BLaER1 (cell line): Measurements from ENCODE around the gene SMIM24.
A peak's percentile ranks its signal among the peaks of the same experiment; 100 is the strongest.
"Not testable (repeated sequence)": the region's sequence is repeated elsewhere in the genome, so short reads cannot be mapped to it uniquely, and the experiment has no call there.

Experiments used
- H3K27ac ChIP-seq: shearing (Covaris generic); formaldehyde crosslinking; 2 replicates; pipeline ENCODE4 v1.8.1; 2022
- H3K27me3 ChIP-seq: shearing (Covaris generic); formaldehyde crosslinking; 2 replicates; pipeline ENCODE4 v1.8.1; 2022
- H3K36me3 ChIP-seq: shearing (Covaris generic); formaldehyde crosslinking; 2 replicates; pipeline ENCODE4 v1.8.1; 2022
- H3K4me1 ChIP-seq: shearing (Covaris generic); formaldehyde crosslinking; 2 replicates; pipeline ENCODE4 v1.8.1; 2022
- H3K4me2 ChIP-seq: shearing (Covaris generic); formaldehyde crosslinking; 2 replicates; pipeline ENCODE4 v1.8.1; 2022
- H3K4me3 ChIP-seq: shearing (Covaris generic); formaldehyde crosslinking; 2 replicates; pipeline ENCODE4 v1.8.1; 2022
- H3K9ac ChIP-seq: shearing (Covaris generic); formaldehyde crosslinking; 2 replicates; pipeline ENCODE4 v1.8.1; 2022
- H3K9me3 ChIP-seq: shearing (Covaris generic); formaldehyde crosslinking; 2 replicates; pipeline ENCODE4 v1.8.1; 2022
- H4K20me1 ChIP-seq: shearing (Covaris generic); formaldehyde crosslinking; 2 replicates; pipeline ENCODE4 v1.8.1; 2022
- Cebpa-rat ChIP-seq: shearing (Covaris generic); IDR thresholded peaks from 2 replicates; pipeline ENCODE4 v1.8.1; 2022

The SMIM24 gene

DNA sequence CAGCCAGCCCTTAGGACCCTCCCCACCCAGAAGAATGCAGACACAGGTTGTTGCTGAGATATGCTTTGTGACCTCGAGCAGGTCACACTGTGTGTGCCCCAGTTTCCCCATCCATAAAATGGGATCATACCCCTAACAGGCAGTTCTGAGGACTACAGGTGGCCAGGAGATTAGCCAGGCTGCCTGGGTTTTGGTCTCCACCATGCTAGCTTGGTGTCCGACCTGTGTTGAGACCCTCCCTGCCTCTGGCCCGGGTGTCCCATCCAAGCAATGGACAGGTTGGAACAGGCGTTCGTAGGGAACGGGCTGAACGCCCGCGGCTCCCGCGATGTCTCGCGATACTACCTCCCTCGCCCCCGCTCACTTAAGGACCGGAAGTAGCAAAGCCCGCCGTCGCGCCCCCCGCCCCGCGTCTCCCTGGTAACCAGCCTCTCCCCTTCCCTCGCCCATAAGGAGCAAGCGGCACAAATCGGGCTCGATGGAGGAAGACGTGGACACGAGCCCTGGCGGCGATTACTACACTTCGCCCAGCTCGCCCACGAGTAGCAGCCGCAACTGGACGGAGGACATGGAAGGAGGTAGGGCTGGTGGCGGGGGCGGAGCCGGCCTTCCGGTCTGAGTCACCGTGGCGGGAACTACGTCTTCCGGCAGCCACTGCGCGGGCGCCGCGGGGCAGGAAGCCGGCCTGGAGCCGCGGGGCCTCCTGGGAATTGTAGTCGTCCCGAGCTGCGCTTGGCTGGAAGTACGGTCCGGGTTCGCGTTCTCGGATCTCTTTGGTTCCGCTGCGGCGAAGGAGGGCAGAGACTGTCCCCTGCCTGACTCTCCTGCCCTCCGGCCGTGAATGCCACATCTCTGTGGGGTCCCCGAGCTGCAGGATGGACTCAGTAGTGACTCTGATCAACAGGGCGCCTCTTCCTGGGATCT, 45.4 kb downstream of the SMIM24 start:
- Histone ChIP-seq H3K4me2 (peak overlapping the region; percentile 93), H3K36me3 (peaks cover 69% of the 10 kb centered on the region), H3K4me1 (peaks cover 45% of the 10 kb centered on the region), H4K20me1 (peaks cover 1% of the 10 kb centered on the region; the same call in 1 of the 2 replicates), H3K9me3 (no peaks in the 10 kb centered on the region), H3K4me3 (peak overlapping the region; percentile 68), H3K27ac (peak overlapping the region; percentile 85), H3K27me3 (no peaks in the 10 kb centered on the region), H3K9ac (peak overlapping the region; percentile 76)
- no peak for TF ChIP-seq Cebpa-rat

DNA sequence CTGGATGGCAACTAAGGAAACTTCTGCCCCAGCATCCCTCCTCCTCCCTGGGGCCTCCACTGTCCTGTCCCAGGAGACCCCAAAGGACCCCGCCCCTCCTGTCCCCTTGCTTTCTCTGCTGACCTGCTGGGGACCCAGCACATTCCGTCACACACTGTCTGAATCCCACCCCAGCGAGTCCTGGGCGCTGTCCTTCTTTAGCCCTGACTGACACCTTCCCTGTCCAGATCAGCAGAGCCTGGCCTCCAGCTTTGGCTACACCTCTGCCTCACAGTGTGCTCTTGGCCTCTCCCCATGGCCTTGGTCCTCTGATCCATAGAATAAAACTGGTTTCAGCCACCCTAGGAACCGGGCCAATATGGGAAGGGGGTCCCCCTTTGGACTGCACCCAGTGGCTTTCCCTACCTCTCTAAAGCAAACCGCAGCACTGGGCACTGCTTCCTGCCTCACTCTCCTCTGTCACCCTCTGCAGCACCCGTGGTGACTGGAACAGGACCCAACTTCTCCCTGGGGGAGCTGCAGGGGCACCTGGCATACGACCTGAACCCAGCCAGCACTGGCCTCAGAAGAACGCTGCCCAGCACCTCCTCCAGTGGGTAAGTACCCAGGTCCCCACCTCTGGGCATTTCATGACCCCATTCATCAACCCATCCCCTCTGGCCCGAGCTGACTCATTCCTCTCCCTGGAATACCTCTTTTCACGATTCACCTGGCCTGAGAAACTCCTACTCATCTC, 46.4 kb downstream of the SMIM24 start:
- Histone ChIP-seq H3K27ac (peak overlapping the region; percentile 85), H3K9ac (peak overlapping the region; percentile 76; the same call in 1 of the 2 replicates), H3K27me3 (no peaks in the 10 kb centered on the region), H3K4me1 (peaks cover 54% of the 10 kb centered on the region), H4K20me1 (no peaks in the 10 kb centered on the region), H3K9me3 (no peaks in the 10 kb centered on the region), H3K4me3 (no peak overlapping the region), H3K36me3 (peaks cover 67% of the 10 kb centered on the region), H3K4me2 (peak overlapping the region; percentile 93)
- TF ChIP-seq Cebpa-rat, result no peak

GRCh38 chr19:3433313-3433712, 47.0 kb downstream of the SMIM24 start:
- Histone ChIP-seq H3K27me3 (no peaks in the 10 kb centered on the region), H3K9me3 (no peaks in the 10 kb centered on the region), H3K27ac (0 out of 2 replicates have a peak overlapping the region, but pooled peaks have one; percentile 2), H3K36me3 (peaks cover 61% of the 10 kb centered on the region), H4K20me1 (no peaks in the 10 kb centered on the region), H3K4me1 (peaks cover 60% of the 10 kb centered on the region), H3K9ac (no peak overlapping the region), H3K4me2 (no peak overlapping the region), H3K4me3 (no peak overlapping the region)
- TF ChIP-seq Cebpa-rat, result no peak

DNA sequence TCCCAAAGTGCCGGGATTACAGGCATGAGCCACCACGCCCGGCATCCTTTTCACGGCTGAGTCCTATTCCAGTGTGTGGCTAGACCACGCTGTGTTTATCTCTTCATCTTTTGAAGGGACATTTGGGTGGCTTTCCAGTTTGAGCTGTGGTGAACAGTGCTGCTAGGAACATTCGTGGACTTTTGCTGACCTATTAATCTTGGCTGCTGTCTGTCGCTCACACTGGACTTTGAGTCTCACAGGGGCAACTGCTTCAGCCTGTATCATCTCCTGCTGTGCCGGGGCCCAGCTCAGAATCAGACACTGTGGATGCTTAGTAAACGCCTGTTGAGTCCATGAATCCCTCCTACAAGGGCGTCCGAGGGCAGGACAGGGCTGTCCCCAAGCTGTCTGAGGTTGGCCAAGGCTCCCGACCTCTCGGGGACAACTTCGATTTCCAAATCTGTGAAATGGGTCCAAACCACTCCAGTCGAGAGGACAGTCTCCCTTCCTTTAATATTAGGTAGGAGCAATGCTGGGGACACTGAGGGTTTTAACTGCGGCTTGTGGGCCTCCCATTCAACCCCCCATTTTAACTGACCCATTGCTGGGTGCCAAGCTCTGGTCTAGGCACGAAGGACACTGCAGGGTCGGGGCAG, 48.4 kb downstream of the SMIM24 start:
- TF ChIP-seq Cebpa-rat, result no peak
- no peaks in the 10 kb centered on the region for H3K27me3 ChIP-seq
- H3K4me3 ChIP-seq, result no peak overlapping the region
- no peak overlapping the region for H3K9ac ChIP-seq
- H4K20me1 ChIP-seq, result no peaks in the 10 kb centered on the region
- no peaks in the 10 kb centered on the region for H3K9me3 ChIP-seq
- no peak overlapping the region for H3K4me2 ChIP-seq
- peaks cover 75% of the 10 kb centered on the region for H3K4me1 ChIP-seq
- 0 out of 2 replicates have a peak overlapping the region, but pooled peaks have one; percentile 18 for H3K27ac ChIP-seq
- peaks cover 51% of the 10 kb centered on the region for H3K36me3 ChIP-seq

DNA sequence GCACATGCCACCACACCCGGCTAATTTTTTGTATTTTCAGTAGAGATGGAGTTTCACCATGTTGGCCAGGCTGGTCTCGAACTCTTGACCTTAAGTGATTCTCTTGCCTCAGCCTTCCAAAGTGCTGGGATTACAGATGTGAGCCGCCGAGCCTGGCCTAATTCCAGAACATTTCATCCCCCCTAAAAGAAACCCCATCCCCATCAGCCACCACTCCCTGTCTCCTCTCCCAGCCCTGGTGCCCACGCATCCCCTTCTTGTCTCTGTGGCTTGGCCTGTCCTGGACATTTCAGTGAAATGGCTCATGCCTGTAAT, 50.0 kb downstream of the SMIM24 start:
- Histone ChIP-seq H3K27ac (peak overlapping the region; percentile 88), H3K4me1 (peaks cover 83% of the 10 kb centered on the region), H3K36me3 (peaks cover 53% of the 10 kb centered on the region), H3K9ac (peak overlapping the region; percentile 64; the same call in 1 of the 2 replicates), H3K4me2 (peak overlapping the region; percentile 88)
- H3K27me3 ChIP-seq, H4K20me1 ChIP-seq, H3K9me3 ChIP-seq, H3K4me3 ChIP-seq: not testable (repeated sequence)

- no peak overlapping the region for H3K4me3 ChIP-seq
- H3K4me2 ChIP-seq, result peak overlapping the region; percentile 88; the same call in 1 of the 2 replicates
- TF ChIP-seq Cebpa-rat, result no peak
- peaks cover 25% of the 10 kb centered on the region for H4K20me1 ChIP-seq
- no peaks in the 10 kb centered on the region for H3K27me3 ChIP-seq
- H3K9ac ChIP-seq, result no peak overlapping the region
- H3K27ac ChIP-seq, result peak overlapping the region; percentile 53
- H3K36me3 ChIP-seq, result peaks cover 47% of the 10 kb centered on the region
- H3K4me1 ChIP-seq, result peaks cover 89% of the 10 kb centered on the region
- H3K9me3 ChIP-seq, result no peaks in the 10 kb centered on the region
Measured at GRCh38 chr19:3426433-3426832, 53.9 kb downstream of the SMIM24 start.
